Smooth muscle cell (in vitro differentiated cells): Measurements from ENCODE around the gene VSIR. TPM values are rescaled to one million over a fixed set of nuclear protein-coding genes. Genes with fewer than 3 reads are reported as not detected.

Source experiments
- DNase-seq: peaks from one replicate; lab custom pipeline; 2025; ENCODE audit not compliant: unreplicated experiment; lab: John Stamatoyannopoulos, UW
- H2AFZ ChIP-seq: fragments of 200-600 bp; sonication (generic); 2 replicates; pipeline ENCODE4 v1.6.0; 2016; ENCODE audit warnings: antibody characterized with exemption, low read depth, mild to moderate bottlenecking
- H3F3A ChIP-seq: fragments of 200-600 bp; sonication (generic); 2 replicates; pipeline ENCODE4 v1.6.0; 2017; ENCODE audit warnings: antibody characterized with exemption, low read depth
- H3K27ac ChIP-seq: fragments of 200-600 bp; sonication (generic); 2 replicates; pipeline ENCODE4 v1.5.1; 2016; ENCODE audit warnings: low read depth, mild to moderate bottlenecking
- H3K27me3 ChIP-seq: fragments of 200-600 bp; sonication (generic); 2 replicates; pipeline ENCODE4 v1.6.1; 2016; ENCODE audit warnings: low read depth, mild to moderate bottlenecking
- H3K36me3 ChIP-seq: fragments of 200-600 bp; sonication (generic); 2 replicates; pipeline ENCODE4 v1.5.1; 2016; ENCODE audit warnings: low read depth
- H3K4me1 ChIP-seq: fragments of 200-600 bp; sonication (generic); 2 replicates; pipeline ENCODE4 v1.5.1; 2016; ENCODE audit warnings: low read depth
- H3K4me2 ChIP-seq: fragments of 200-600 bp; sonication (generic); 2 replicates; pipeline ENCODE4 v1.6.0; 2016; ENCODE audit warnings: mild to moderate bottlenecking
- H3K4me3 ChIP-seq: fragments of 200-600 bp; sonication (generic); 2 replicates; pipeline ENCODE4 v1.5.1; 2016; ENCODE audit warnings: mild to moderate bottlenecking
- H3K79me2 ChIP-seq: fragments of 200-600 bp; sonication (generic); 2 replicates; pipeline ENCODE4 v1.6.0; 2016; ENCODE audit warnings: low read depth, mild to moderate bottlenecking
- H3K9ac ChIP-seq: fragments of 200-600 bp; sonication (generic); 2 replicates; pipeline ENCODE4 v1.6.0; 2016; ENCODE audit warnings: low read depth
- H3K9me3 ChIP-seq: fragments of 200-600 bp; sonication (generic); replicated peaks from 2 replicates; pipeline ENCODE4 v1.5.1; 2016; ENCODE audit warnings: low read depth
- H4K20me1 ChIP-seq: fragments of 200-600 bp; sonication (generic); 2 replicates; pipeline ENCODE4 v1.6.0; 2016; ENCODE audit warnings: low read depth
- CTCF ChIP-seq: fragments of 200-600 bp; sonication (generic); IDR thresholded peaks from 2 replicates; pipeline ENCODE4 v1.5.1; 2017; ENCODE audit warnings: borderline replicate concordance, mild to moderate bottlenecking, antibody characterized with exemption; ENCODE audit not compliant: insufficient read depth, poor library complexity, severe bottlenecking
- WGBS: methylation state at CpG from one replicate; pipeline ENCODE4 v1.1.7; 2016; ENCODE audit warnings: low lambda C conversion rate; 5-methylcytosine and 5-hydroxymethylcytosine counted together
- polyA plus RNA-seq: library from polyadenylated mRNA; unstranded; fragments of >200 nt; fragmentation: Nextera tagmentation; extraction: Ambion mirVana; gene quantifications from 2 replicates; pipeline ENCODE4 v1.2.1, GENCODE V29; 2016
- total RNA-seq: library from RNA; depleted of rRNA; stranded (reverse); fragments of >200 nt; gene quantifications from 2 replicates; pipeline ENCODE4 v1.2.3, GENCODE V29; 2014

The VSIR gene
- total and polyA plus RNA-seq, 2 experiments from 2014 or later, result 3.6 TPM

DNA sequence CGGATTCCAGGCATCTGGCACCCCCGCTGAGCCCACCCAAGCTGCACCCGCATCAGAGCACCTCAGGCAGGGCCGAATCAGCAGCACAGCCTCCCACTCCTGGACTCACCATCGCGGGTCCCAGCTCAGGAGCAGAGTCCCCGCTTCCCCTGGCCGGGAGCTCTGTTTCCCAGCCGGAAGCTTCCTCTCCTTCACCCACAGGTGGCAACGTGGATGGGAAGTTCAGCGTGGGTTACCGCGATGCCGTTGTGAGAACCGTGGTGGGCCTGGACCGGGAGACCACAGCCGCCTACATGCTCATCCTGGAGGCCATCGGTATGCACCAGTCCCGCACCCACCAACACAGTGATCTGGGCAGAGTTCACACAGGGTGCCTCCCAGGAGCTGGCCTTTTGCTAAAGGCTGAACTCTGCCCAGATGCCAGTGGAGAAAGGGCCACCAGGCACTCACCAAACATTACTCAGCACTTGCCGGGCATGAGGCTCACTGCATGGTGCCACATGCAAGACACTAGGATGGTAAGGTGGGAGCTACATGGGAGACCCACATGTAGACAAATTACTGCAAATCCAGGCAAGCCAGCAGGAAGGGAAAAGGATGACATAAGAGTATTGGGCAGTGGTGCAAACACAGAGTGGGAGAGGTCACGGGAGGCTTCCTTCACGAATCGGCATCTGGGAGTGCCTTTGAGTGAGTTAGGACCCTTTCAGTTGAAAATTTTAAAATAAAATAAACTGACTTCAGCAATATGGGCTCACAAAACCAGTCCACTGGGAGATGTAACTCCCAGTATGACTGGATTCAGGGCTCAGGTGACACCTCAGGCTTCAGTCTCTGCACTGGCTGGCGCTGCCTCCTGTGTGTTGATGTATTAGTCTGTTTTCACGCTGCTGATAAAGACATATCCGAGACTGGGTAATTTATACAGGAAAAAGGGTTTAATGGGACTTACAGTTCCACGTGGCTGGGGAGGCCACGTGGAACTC is 64.1 kb downstream of the VSIR start:
- Histone ChIP-seq H3K27ac (no peak overlapping the region), H3K4me2 (no peak overlapping the region), H3K79me2 (no peaks in the 10 kb centered on the region), H3K4me3 (no peak overlapping the region), H3K9ac (no peak overlapping the region), H2AFZ (no peak overlapping the region), H3F3A (no peaks in the 10 kb centered on the region), H4K20me1 (no peaks in the 10 kb centered on the region), H3K36me3 (no peaks in the 10 kb centered on the region), H3K9me3 (no peaks in the 10 kb centered on the region), H3K4me1 (peaks cover 11% of the 10 kb centered on the region), H3K27me3 (no peaks in the 10 kb centered on the region)
- no peak for TF ChIP-seq CTCF
- no peak for DNase-seq
- WGBS, result 81% methylated on average over 28 of the region's 28 CpGs

GRCh38 chr10:71708301-71708703 is 65.0 kb downstream of the VSIR start:
- no peak overlapping the region for H3K4me2 ChIP-seq
- no peaks in the 10 kb centered on the region for H3F3A ChIP-seq
- H3K79me2 ChIP-seq, result no peaks in the 10 kb centered on the region
- no peaks in the 10 kb centered on the region for H3K36me3 ChIP-seq
- no peaks in the 10 kb centered on the region for H3K9me3 ChIP-seq
- WGBS, result 22% methylated on average over 10 of the region's 10 CpGs
- H3K4me1 ChIP-seq, result peaks cover 3% of the 10 kb centered on the region
- H2AFZ ChIP-seq, result no peak overlapping the region
- H3K27ac ChIP-seq, result no peak overlapping the region
- no peak overlapping the region for H3K9ac ChIP-seq
- peak; percentile 83 for TF ChIP-seq CTCF
- H4K20me1 ChIP-seq, result no peaks in the 10 kb centered on the region
- no peaks in the 10 kb centered on the region for H3K27me3 ChIP-seq
- H3K4me3 ChIP-seq, result no peak overlapping the region
- no peak for DNase-seq

DNA sequence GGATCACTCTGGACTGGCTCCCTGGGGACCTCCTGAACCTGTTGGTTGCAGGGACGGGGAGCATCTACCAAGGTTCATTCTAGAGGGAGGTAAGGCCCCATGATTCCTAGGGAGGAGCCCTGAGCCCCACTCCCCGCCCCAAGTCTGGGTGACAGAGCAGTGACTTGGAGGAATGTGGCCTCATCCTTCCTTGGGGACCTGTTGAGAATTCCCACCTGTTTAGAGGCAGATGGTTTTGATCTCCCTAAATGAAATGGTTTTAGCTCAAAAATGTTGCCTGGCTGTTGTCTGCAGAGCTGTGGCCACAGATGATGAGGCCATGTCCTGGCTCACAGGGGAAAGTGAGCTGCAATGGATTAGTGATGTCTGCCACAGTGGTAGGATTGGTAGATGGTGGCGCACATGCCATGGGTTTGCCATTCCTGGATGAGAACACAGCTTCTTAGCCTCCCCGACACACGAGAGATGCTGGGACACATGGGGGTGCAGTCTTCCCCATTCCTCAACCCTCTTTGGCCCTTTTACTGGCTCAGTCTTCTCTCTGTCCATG is 66.0 kb downstream of the VSIR start:
- H2AFZ ChIP-seq, result no peak overlapping the region
- no peak overlapping the region for H3K4me2 ChIP-seq
- no peaks in the 10 kb centered on the region for H4K20me1 ChIP-seq
- no peak for TF ChIP-seq CTCF
- H3K4me1 ChIP-seq, result no peaks in the 10 kb centered on the region
- 84% methylated on average over 5 of the region's 5 CpGs for WGBS
- no peaks in the 10 kb centered on the region for H3K36me3 ChIP-seq
- no peak overlapping the region for H3K9ac ChIP-seq
- H3K27ac ChIP-seq, result no peak overlapping the region
- H3K4me3 ChIP-seq, result no peak overlapping the region
- no peaks in the 10 kb centered on the region for H3K9me3 ChIP-seq
- no peaks in the 10 kb centered on the region for H3F3A ChIP-seq
- DNase-seq, result no peak
- H3K27me3 ChIP-seq, result no peaks in the 10 kb centered on the region
- H3K79me2 ChIP-seq, result no peaks in the 10 kb centered on the region
